Measurements from ENCODE around the gene BRI3.

GRCh38 chr7:98251231-98251600 is 30.3 kb upstream of the BRI3 start:
- no peak for TF ChIP-seq POLR2A (IDR thresholded peaks at IDR 0.05; ENCODE audit: low read depth, low read length)
- TF ChIP-seq SPI1 (IDR thresholded peaks at IDR 0.05; ENCODE audit: low read depth, low read length), result no peak
- TF ChIP-seq POLR2AphosphoS5 (IDR thresholded peaks at IDR 0.05; ENCODE audit: low read depth, low read length), result no peak
- TF ChIP-seq PAX5 (IDR thresholded peaks at IDR 0.05; ENCODE audit: insufficient read depth, low read length, severe bottlenecking), result no peak
- no peak for TF ChIP-seq TAF1 (IDR thresholded peaks at IDR 0.05; ENCODE audit: low read depth, low read length)
- TF ChIP-seq POU2F2 (IDR thresholded peaks at IDR 0.05; ENCODE audit: low read depth, low read length), result no peak

Data from GM12891 (cell line).